GM12878 (cell line): ENCODE data around the gene USH2A. TPM values are rescaled to one million over a fixed set of nuclear protein-coding genes. Genes with fewer than 3 reads are reported as not detected.

Experiments
- BCL11A ChIP-seq: IDR thresholded peaks from 2 replicates; pipeline ENCODE4 v1.6.1; 2011; ENCODE audit warnings: low read depth, low read length
- BRCA1 ChIP-seq: IDR thresholded peaks from 2 replicates; pipeline ENCODE4 v1.6.1; 2011; ENCODE audit warnings: low read depth, low read length, improper control_type of control experiment
- E2F8 ChIP-seq: fragments of 450-650 bp; IDR thresholded peaks from 2 replicates; pipeline ENCODE4 v1.6.1; 2018; ENCODE audit warnings: mild to moderate bottlenecking, low read depth, moderate library complexity; ENCODE audit not compliant: partially characterized antibody
- EZH2 ChIP-seq: IDR thresholded peaks from 2 replicates; pipeline ENCODE4 v1.6.1; 2012; ENCODE audit warnings: low read depth, mild to moderate bottlenecking, control low read depth, inconsistent platforms, low read length, borderline replicate concordance; ENCODE audit not compliant: control insufficient read depth
- HDGF ChIP-seq: fragments of 450-650 bp; IDR thresholded peaks from 2 replicates; pipeline ENCODE4 v1.6.1; 2016; ENCODE audit warnings: antibody characterized with exemption
- IKZF2 ChIP-seq, 2 experiments: fragments of 450-650 bp; IDR thresholded peaks; 2 replicates each; pipeline ENCODE4 v1.6.1; 2017; ENCODE audit warnings: mild to moderate bottlenecking in 2 of 2, moderate library complexity in 2 of 2
- IRF3 ChIP-seq: fragments of 450-650 bp; IDR thresholded peaks from 2 replicates; pipeline ENCODE4 v1.6.1; 2014; ENCODE audit warnings: mild to moderate bottlenecking
- IRF5 ChIP-seq: fragments of 450-650 bp; IDR thresholded peaks from 2 replicates; pipeline ENCODE4 v1.6.1; 2017; ENCODE audit warnings: borderline replicate concordance
- KAT2A ChIP-seq: conservative IDR thresholded peaks from 2 replicates; pipeline ENCODE4 v1.6.1; 2011; ENCODE audit warnings: low read depth, low read length; ENCODE audit not compliant: control insufficient read depth
- LARP7 ChIP-seq: fragments of 450-650 bp; IDR thresholded peaks from 2 replicates; pipeline ENCODE4 v1.6.1; 2017; ENCODE audit warnings: mild to moderate bottlenecking
- MTA2 ChIP-seq: fragments of 450-650 bp; IDR thresholded peaks from 2 replicates; pipeline ENCODE4 v1.6.1; 2016; ENCODE audit warnings: low read depth, mild to moderate bottlenecking, moderate library complexity
- NFXL1 ChIP-seq: fragments of 450-650 bp; IDR thresholded peaks from 2 replicates; pipeline ENCODE4 v1.6.1; 2017; ENCODE audit warnings: antibody characterized with exemption, mild to moderate bottlenecking, borderline replicate concordance
- PBX3 ChIP-seq: IDR thresholded peaks from 2 replicates; pipeline ENCODE4 v1.6.1; 2011; ENCODE audit warnings: mild to moderate bottlenecking, low read depth, low read length, moderate library complexity; ENCODE audit not compliant: insufficient replicate concordance
- RELB ChIP-seq: fragments of 450-650 bp; IDR thresholded peaks from 2 replicates; pipeline ENCODE4 v1.6.1; 2017; ENCODE audit warnings: low read depth, mild to moderate bottlenecking, moderate library complexity
- SMC3 ChIP-seq: IDR thresholded peaks from 2 replicates; pipeline ENCODE4 v1.6.1; 2011; ENCODE audit warnings: low read length, improper control_type of control experiment, borderline replicate concordance
- STAT1 ChIP-seq: fragments of 450-650 bp; conservative IDR thresholded peaks from 2 replicates; pipeline ENCODE4 v1.6.1; 2014; ENCODE audit warnings: antibody characterized with exemption, mild to moderate bottlenecking
- TARDBP ChIP-seq: IDR thresholded peaks from 2 replicates; pipeline ENCODE4 v1.6.1; 2016; ENCODE audit warnings: borderline replicate concordance
- ZBTB40 ChIP-seq: fragments of 450-650 bp; IDR thresholded peaks from 2 replicates; pipeline ENCODE4 v1.6.1; 2016; ENCODE audit warnings: mild to moderate bottlenecking, moderate library complexity, borderline replicate concordance
- ZNF207 ChIP-seq: fragments of 450-650 bp; IDR thresholded peaks from 2 replicates; pipeline ENCODE4 v1.6.1; 2014; ENCODE audit warnings: antibody characterized with exemption, mild to moderate bottlenecking, borderline replicate concordance
- polyA plus RNA-seq, 11 experiments: library from polyadenylated mRNA; depleted of rRNA in 4 of 11; unstranded in 6 of 11; stranded (reverse) in 5 of 11; fragments of >200 nt; fragmentation: Nextera tagmentation in 4 of 11; fragmentation: Illumina TruSeq in 1 of 11; extraction: Ambion mirVana in 4 of 11; extraction: Trizol in 1 of 11; gene quantifications; 1 replicate in 1 of 11; 2 replicates in 10 of 11; pipeline versions ENCODE4 v1.2.1 to v1.2.3, GENCODE V29; 2011 to 2016; ENCODE audit warnings: inconsistent platforms in 2 of 11, missing spikeins in 2 of 11, low read depth in 1 of 11
- total RNA-seq, 4 experiments: library from RNA; depleted of rRNA in 3 of 4; stranded (reverse); fragments of >200 nt in 3 of 4; fragmentation: Illumina TruSeq in 1 of 4; extraction: Trizol in 1 of 4; gene quantifications; 2 replicates each; pipeline versions ENCODE4 v1.2.1 to v1.2.3, GENCODE V29; 2013 to 2021

Gene USH2A
- total and polyA plus RNA-seq, 10 of the 15 experiments (the other 5 are each of a cell fraction or from before 2014, with no cell fraction given), result under 0.01 to 0.20 (median 0.01) TPM; not detected in 2

GRCh38 chr1:216005916-216006315 lies 417.3 kb downstream of the USH2A start (continued):
- no peak for TF ChIP-seq BRCA1
- no peak for TF ChIP-seq EZH2
- TF ChIP-seq E2F8, result no peak
- TF ChIP-seq ZNF207, result no peak
- TF ChIP-seq HDGF, result no peak
- no peak for TF ChIP-seq STAT1
- TF ChIP-seq ZBTB40, result no peak
- peak; percentile 71 for TF ChIP-seq MTA2
- TF ChIP-seq TARDBP, result no peak
- TF ChIP-seq IRF5, result no peak
- no peak for TF ChIP-seq KAT2A
- TF ChIP-seq NFXL1, result no peak
- TF ChIP-seq RELB, result peak; percentile 27; the same call in 1 of the 2 replicates
- TF ChIP-seq SMC3, result no peak
- TF ChIP-seq IKZF2 (IDR thresholded peaks at IDR 0.05), result peak; percentile 65 to 77; a peak in 3 of 4 replicates
- no peak for TF ChIP-seq PBX3
- no peak for TF ChIP-seq IRF3
- no peak for TF ChIP-seq LARP7
- peak; percentile 65; the same call in 1 of the 2 replicates for TF ChIP-seq BCL11A
